HG03565 (cell line): ENCODE results near the gene R3HDM1.
"Not testable (repeated sequence)": the region's sequence is repeated elsewhere in the genome, so short reads cannot be mapped to it uniquely, and the experiment has no call there.

ENCODE experiments used
- ATAC-seq: cut with Tn5 transposase; IDR thresholded peaks from one replicate; pipeline ENCODE4 v1.9.1; 2021; ENCODE audit warnings: mild to moderate bottlenecking, moderate library complexity; ENCODE audit not compliant: unreplicated experiment

R3HDM1 gene

GRCh38 chr2:135531231-135532197 is at the start of gene R3HDM1:
R3HDM1 (plus strand) TSS chr2:135531484; CDS start chr2:135604846, 73,362 bp downstream.
- ATAC-seq: peak; percentile 74

GRCh38 chr2:135485441-135485840 is 45.8 kb upstream of the R3HDM1 start:
- ATAC-seq: no peak

- no peak for ATAC-seq
These were observed 40.9 kb upstream of the R3HDM1 start for GRCh38 chr2:135490376-135490775.

GRCh38 chr2:135494503-135494902 is 36.8 kb upstream of the R3HDM1 start:
- no peak for ATAC-seq

- ATAC-seq: no peak
These were observed 36.4 kb upstream of the R3HDM1 start for GRCh38 chr2:135494917-135495316.

- not testable (repeated sequence) for ATAC-seq
These were observed 32.7 kb upstream of the R3HDM1 start for GRCh38 chr2:135498588-135498987.

- no peak for ATAC-seq
These were observed 26.5 kb upstream of the R3HDM1 start for GRCh38 chr2:135504811-135505210.

GRCh38 chr2:135510577-135510976 is 20.7 kb upstream of the R3HDM1 start:
- ATAC-seq: no peak

- no peak for ATAC-seq
These were observed 19.2 kb upstream of the R3HDM1 start for GRCh38 chr2:135512099-135512498.

- ATAC-seq: no peak
These were observed 5.5 kb upstream of the R3HDM1 start for GRCh38 chr2:135525786-135526185.

GRCh38 chr2:135528006-135528405 is 3.3 kb upstream of the R3HDM1 start:
- no peak for ATAC-seq

GRCh38 chr2:135530313-135531230 is 712 bp upstream of the R3HDM1 start, which contains the start of gene ZRANB3:
ZRANB3 (minus strand) TSS chr2:135531218.
- ATAC-seq: peak; percentile 49

GRCh38 chr2:135532581-135532980 is 1.3 kb downstream of the R3HDM1 start:
- no peak for ATAC-seq

GRCh38 chr2:135533545-135533944 is 2.3 kb downstream of the R3HDM1 start:
- ATAC-seq: not testable (repeated sequence)

GRCh38 chr2:135546436-135546835 is 15.2 kb downstream of the R3HDM1 start:
- no peak for ATAC-seq

- ATAC-seq: no peak
These were observed 16.0 kb downstream of the R3HDM1 start for GRCh38 chr2:135547311-135547710.

- ATAC-seq: no peak
These were observed 20.1 kb downstream of the R3HDM1 start for GRCh38 chr2:135551356-135551755.

- ATAC-seq: no peak
These were observed 21.6 kb downstream of the R3HDM1 start for GRCh38 chr2:135552887-135553286.

- ATAC-seq: no peak
These were observed 24.0 kb downstream of the R3HDM1 start for GRCh38 chr2:135555311-135555710.

GRCh38 chr2:135557530-135557929 is 26.2 kb downstream of the R3HDM1 start:
- no peak for ATAC-seq

GRCh38 chr2:135561925-135562324 is 30.6 kb downstream of the R3HDM1 start:
- no peak for ATAC-seq
